Measurements from ENCODE around the gene SIRT2. TPM values are rescaled to one million over a fixed set of nuclear protein-coding genes. Genes with fewer than 3 reads are reported as not detected.
"Not testable (repeated sequence)": the region's sequence is repeated elsewhere in the genome, so short reads cannot be mapped to it uniquely, and the experiment has no call there.

The SIRT2 gene
- total RNA-seq, 2 experiments from 2014 or later = 45.2 to 47.1 TPM

DNA sequence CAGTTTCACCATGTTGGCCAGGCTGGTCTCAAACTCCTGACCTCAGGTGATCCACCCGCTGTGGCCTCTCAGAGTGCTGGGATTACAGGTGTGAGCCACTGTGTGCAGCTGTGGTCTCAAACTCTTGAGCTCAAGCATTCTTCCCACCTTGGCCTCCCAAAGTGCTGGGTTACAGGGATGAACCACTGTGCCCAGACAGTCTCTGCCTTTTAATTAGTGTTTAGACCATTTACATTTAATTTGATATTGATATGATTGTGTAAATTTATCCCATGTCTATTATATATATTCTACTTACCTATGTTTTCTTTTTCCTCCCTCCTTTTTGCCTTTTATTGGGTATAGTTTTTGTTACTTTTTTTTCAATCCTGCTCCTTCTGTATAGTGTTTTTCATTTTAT is 2.3 kb upstream of the SIRT2 start:
- H3K27me3 Mint-ChIP-seq = no peaks in the 10 kb centered on the region
- H3K9me3 Mint-ChIP-seq = no peaks in the 10 kb centered on the region
- peak overlapping the region; percentile 19 for H3K27ac Mint-ChIP-seq
- ChIA-PET POLR2A (no interaction called here), CTCF (interaction anchor here (2.3 kb wide), 1 partner anchor 28 kb away, joined by 16 read pairs; the partner anchor contains the start of genes MRPS12 and SARS2)
- no peak overlapping the region for H3K4me3 Mint-ChIP-seq
- H3K36me3 Mint-ChIP-seq (ENCODE audit: low read depth) = peaks cover 20% of the 10 kb centered on the region
- H3K4me1 Mint-ChIP-seq = peaks cover 41% of the 10 kb centered on the region
- no peak for DNase-seq

DNA sequence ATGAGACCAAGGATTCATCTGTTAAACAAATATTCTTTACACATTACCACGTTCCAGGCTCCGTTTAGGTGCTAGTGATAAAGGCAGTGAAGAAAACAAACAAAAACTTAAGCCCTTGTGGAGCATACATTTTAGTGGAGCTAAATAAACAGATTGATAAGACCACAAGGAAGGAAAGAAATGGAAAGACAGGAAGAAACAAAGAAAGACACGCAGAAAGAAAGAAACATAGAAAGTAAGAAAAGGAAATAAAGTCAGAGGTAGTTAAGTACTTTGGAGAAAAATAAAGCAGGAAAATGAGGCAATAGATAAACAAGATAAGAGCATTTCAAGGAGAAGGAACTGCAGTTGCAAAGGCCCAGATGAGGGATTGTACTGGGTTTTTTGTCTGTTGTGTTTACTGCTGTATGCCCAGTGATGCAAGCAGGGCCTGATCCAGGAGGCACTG is 1.3 kb upstream of the SIRT2 start:
- Mint-ChIP-seq H3K36me3 (ENCODE audit: low read depth) (peaks cover 19% of the 10 kb centered on the region), H3K9me3 (no peaks in the 10 kb centered on the region), H3K4me1 (peaks cover 41% of the 10 kb centered on the region), H3K4me3 (peak overlapping the region; percentile 92), H3K27ac (peak overlapping the region; percentile 96), H3K27me3 (no peaks in the 10 kb centered on the region)
- ChIA-PET CTCF (interaction anchor here (0.6 to 2.3 kb wide), 3 partner anchors 14 to 243 kb away, joined by 3 to 16 read pairs (median 4); partner anchors contain the start of genes MRPS12 and SARS2), POLR2A (no interaction called here)
- DNase-seq = no peak

DNA sequence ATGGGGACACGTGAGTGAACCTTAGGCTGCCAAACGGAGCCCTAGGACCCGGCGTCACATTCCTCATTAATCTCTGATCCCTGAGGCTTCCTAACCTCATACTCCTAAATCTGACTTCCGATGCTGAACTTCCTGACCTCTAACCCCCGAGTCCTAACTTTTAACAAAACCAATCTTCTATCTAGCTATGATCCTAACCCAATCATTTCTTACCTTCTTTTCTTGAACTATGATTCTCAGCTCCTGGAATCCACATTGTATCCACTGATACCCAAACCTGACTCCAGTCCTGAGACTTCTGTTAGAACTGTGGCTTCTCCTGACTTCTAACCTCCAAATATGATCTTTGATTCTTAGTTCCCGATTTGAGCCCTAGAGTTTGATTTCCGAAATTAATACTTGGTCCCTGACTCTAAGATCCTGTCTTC is 798 bp upstream of the SIRT2 start:
- Mint-ChIP-seq H3K27me3 (no peaks in the 10 kb centered on the region), H3K4me1 (peaks cover 41% of the 10 kb centered on the region), H3K9me3 (no peaks in the 10 kb centered on the region), H3K27ac (peak overlapping the region; percentile 96), H3K4me3 (peak overlapping the region; percentile 92), H3K36me3 (ENCODE audit: low read depth) (peaks cover 17% of the 10 kb centered on the region)
- no peak for DNase-seq
- ChIA-PET POLR2A (interaction anchor here (0.5 kb wide), 1 partner anchor 108 kb away, joined by 3 read pairs; no protein-coding TSS in a partner anchor), CTCF (interaction anchor here (0.6 to 2.3 kb wide), 5 partner anchors 13 to 58 kb away, joined by 3 to 16 read pairs (median 3); partner anchors contain the start of genes MRPS12 and SARS2)

DNA sequence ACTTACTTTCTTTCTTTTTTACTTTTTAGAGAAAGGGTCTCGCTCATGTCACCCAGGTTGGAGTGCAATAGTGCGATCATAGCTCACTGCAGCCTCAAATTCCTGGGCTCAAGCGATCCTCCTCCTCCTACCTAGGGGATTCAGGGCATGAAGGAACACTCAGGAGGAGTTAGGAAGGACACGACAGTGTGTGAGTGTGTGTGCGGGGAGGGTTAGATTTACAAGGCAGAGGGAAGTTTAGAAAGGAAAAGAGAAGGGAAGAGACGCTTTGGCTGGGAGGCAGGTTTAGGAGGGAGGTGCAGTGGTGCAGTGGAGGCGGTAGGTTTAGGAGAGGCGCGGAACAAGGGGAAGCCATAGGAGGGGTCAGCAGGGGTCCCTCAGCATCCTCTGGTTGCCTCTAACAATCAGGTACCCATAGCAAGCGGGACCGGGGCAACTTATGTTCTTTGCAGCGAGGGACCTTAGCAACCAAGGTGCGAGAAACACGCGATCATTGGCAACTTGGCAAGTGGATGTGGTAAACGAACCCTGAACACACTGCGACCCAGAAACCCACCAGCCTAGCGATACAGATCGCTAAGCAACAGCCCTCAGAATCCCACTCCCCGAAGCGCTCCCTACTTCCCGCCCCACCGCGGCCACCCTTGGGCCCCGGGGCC is 501 bp downstream of the SIRT2 start:
- Mint-ChIP-seq H3K27ac (peak overlapping the region; percentile 96), H3K27me3 (no peaks in the 10 kb centered on the region), H3K4me3 (peak overlapping the region; percentile 92), H3K4me1 (peaks cover 35% of the 10 kb centered on the region), H3K9me3 (no peaks in the 10 kb centered on the region), H3K36me3 (ENCODE audit: low read depth) (peaks cover 9% of the 10 kb centered on the region)
- no peak for DNase-seq
- POLR2A ChIA-PET = no interaction called here
- CTCF ChIA-PET = no interaction called here

DNA sequence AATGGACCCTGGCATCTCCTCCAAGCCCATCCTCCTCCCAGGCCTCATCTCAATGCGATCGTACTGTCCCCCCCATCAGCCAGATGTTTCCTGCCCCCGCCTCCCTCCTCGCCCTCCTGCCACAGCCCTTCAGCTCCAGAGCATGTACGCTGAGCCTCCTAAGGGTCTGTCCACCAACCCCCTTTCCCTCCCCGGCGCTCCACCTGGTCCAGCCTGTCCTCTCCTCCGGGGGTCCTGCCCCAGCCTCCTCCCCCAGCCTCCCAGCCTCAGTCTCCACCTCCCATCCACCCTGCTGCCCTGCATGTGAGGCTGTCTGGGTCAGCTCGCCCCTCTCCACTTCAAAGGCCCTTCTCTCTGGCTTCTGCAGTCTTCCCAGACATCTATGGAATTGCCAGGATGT is 4.5 kb downstream of the SIRT2 start:
- Mint-ChIP-seq H3K9me3 (no peaks in the 10 kb centered on the region), H3K4me3 (no peak overlapping the region), H3K27ac (no peak overlapping the region), H3K4me1 (peaks cover 19% of the 10 kb centered on the region), H3K27me3 (no peaks in the 10 kb centered on the region), H3K36me3 (ENCODE audit: low read depth) (peaks cover 2% of the 10 kb centered on the region)
- ChIA-PET POLR2A (no interaction called here), CTCF (interaction anchor here (1.5 kb wide), 1 partner anchor 16 kb away, joined by 3 read pairs; no protein-coding TSS in a partner anchor)
- DNase-seq = no peak

DNA sequence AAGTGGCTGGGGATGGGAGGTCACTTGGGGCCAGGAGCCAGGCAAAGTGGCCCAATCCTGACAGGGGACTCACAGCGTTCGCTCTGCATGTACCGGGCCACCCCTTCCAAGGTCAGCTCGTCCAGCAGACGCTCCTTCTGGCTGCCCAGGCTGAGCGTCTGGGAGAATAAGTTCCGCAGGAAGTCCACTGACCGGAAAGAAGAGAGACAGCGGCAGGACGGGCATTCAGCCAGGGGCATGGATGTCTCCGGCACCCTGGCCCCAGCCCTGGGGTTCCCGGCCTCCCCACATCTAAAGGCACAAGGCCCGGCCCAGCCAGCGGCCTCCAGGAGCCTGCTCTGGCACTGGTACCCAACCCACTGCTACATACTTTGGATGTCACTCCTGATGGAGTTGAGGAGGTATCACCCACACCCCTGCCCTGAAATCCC is 6.1 kb downstream of the SIRT2 start:
- H3K27ac Mint-ChIP-seq = peak overlapping the region; percentile 5
- no peaks in the 10 kb centered on the region for H3K9me3 Mint-ChIP-seq
- H3K27me3 Mint-ChIP-seq = no peaks in the 10 kb centered on the region
- no peak for DNase-seq
- H3K36me3 Mint-ChIP-seq (ENCODE audit: low read depth) = peaks cover 5% of the 10 kb centered on the region
- peaks cover 10% of the 10 kb centered on the region for H3K4me1 Mint-ChIP-seq
- ChIA-PET POLR2A (no interaction called here), CTCF (interaction anchor here (0.8 to 1.1 kb wide), 3 partner anchors 12 to 37 kb away, joined by 3 to 5 read pairs (median 3); partner anchors contain the start of genes MRPS12 and SARS2)
- H3K4me3 Mint-ChIP-seq = no peak overlapping the region

DNA sequence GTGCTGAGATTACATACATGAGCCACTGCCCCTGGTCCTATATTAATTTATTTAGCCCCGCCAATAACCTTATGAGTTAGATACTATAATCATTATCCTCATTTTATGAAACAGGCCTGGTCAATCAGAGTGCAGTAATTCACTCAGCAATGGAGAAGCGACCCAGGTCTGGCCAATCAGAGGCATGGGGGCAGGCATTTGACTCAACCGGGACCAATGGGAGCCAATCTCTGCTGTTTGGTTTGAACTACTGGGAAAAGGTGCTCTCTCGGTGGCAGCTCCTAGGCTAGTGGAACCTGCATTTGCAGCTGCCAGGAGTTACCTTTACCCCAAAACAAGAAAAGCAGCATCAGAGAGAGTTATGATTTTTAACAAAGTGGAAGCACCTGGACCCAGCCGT is 6.6 kb downstream of the SIRT2 start:
- no peaks in the 10 kb centered on the region for H3K27me3 Mint-ChIP-seq
- no peak overlapping the region for H3K4me3 Mint-ChIP-seq
- H3K4me1 Mint-ChIP-seq = peaks cover 5% of the 10 kb centered on the region
- POLR2A ChIA-PET = no interaction called here
- no peak overlapping the region for H3K27ac Mint-ChIP-seq
- H3K36me3 Mint-ChIP-seq (ENCODE audit: low read depth) = peaks cover 6% of the 10 kb centered on the region
- DNase-seq = no peak
- no peaks in the 10 kb centered on the region for H3K9me3 Mint-ChIP-seq
- CTCF ChIA-PET = interaction anchor here (1.1 kb wide), 2 partner anchors 11 to 37 kb away, joined by 3 read pairs; partner anchors contain the start of genes MRPS12 and SARS2

DNA sequence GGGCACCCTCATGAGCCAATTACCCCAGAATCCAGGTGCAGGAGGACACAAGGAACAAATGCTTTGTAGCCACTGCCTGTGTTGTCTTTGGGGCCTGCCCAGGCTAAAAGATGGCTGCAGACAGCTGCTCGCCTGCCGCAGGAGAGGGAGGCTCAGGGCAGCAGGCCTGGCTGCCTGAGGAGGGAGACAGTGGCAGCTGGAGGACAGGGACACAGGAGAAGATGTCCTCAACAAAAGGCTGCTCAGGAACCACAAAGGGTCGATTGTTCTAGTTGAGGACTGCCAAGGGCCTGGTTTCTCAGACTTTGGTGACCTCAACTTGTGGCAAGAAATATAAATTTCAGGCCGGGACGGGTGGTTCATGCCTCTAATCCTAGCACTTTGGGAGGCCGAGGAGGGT is 7.6 kb downstream of the SIRT2 start:
- POLR2A ChIA-PET = no interaction called here
- no peak for DNase-seq
- Mint-ChIP-seq H3K27ac (no peak overlapping the region), H3K9me3 (no peaks in the 10 kb centered on the region), H3K4me3 (no peak overlapping the region), H3K27me3 (no peaks in the 10 kb centered on the region), H3K4me1 (peaks cover 1% of the 10 kb centered on the region), H3K36me3 (ENCODE audit: low read depth) (peaks cover 6% of the 10 kb centered on the region)
- CTCF ChIA-PET = interaction anchor here (0.6 to 0.8 kb wide), 2 partner anchors 16 to 22 kb away, joined by 4 to 5 read pairs; no protein-coding TSS in a partner anchor

DNA sequence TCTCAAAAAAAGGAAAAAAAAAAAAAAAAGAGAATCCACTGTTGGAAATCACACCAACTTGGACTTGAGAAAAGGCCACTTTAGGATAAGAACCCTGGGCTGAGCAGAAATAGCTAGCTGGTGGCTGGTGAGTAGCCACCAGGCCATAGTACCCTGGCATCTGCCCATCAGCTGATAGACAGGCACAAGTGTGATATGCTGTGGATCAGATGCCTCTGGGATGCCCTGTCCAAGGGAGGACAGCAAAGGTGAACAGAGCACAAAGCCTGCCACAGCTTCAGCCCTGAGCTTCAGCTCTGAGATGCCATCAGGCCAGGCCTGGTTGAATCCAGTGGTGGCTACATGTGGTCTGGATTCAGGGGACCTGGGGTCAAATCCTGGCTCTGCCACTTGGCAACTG is 8.7 kb downstream of the SIRT2 start:
- H3K36me3 Mint-ChIP-seq (ENCODE audit: low read depth) = peaks cover 6% of the 10 kb centered on the region
- DNase-seq = no peak
- H3K9me3 Mint-ChIP-seq = no peaks in the 10 kb centered on the region
- ChIA-PET POLR2A (no interaction called here), CTCF (interaction anchor here (0.6 to 1.6 kb wide), 2 partner anchors 11 to 12 kb away, joined by 3 to 7 read pairs; partner anchors contain the start of gene RINL)
- H3K27ac Mint-ChIP-seq = no peak overlapping the region
- no peak overlapping the region for H3K4me3 Mint-ChIP-seq
- H3K27me3 Mint-ChIP-seq = no peaks in the 10 kb centered on the region
- peaks cover 1% of the 10 kb centered on the region for H3K4me1 Mint-ChIP-seq

DNA sequence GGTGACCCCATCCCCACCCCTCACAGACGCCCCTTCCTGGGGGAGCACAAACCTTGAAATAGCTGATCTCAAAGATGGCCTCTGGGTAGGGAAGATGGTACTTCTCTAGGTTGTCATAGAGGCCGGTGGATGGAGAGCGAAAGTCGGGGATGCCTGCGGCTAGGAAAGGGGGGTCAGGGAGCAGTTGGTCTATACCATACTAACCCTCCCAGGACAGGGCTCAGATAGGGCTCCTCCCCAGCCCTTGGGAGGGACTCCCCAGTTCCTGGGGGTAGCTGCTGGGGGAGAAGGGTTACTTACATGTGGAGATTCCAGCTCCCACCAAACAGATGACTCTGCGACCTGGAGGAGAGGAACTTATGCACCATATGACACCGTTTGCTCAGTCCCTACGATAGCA is 9.6 kb downstream of the SIRT2 start:
- H3K27me3 Mint-ChIP-seq = no peaks in the 10 kb centered on the region
- ChIA-PET POLR2A (interaction anchor here (0.6 kb wide), 1 partner anchor 14 kb away, joined by 3 read pairs; no protein-coding TSS in a partner anchor), CTCF (interaction anchor here (1.6 kb wide), 1 partner anchor 11 kb away, joined by 7 read pairs; the partner anchor contains the start of gene RINL)
- peaks cover 1% of the 10 kb centered on the region for H3K4me1 Mint-ChIP-seq
- H3K4me3 Mint-ChIP-seq = no peak overlapping the region
- peaks cover 6% of the 10 kb centered on the region for H3K36me3 Mint-ChIP-seq (ENCODE audit: low read depth)
- no peak overlapping the region for H3K27ac Mint-ChIP-seq
- H3K9me3 Mint-ChIP-seq = no peaks in the 10 kb centered on the region
- no peak for DNase-seq

DNA sequence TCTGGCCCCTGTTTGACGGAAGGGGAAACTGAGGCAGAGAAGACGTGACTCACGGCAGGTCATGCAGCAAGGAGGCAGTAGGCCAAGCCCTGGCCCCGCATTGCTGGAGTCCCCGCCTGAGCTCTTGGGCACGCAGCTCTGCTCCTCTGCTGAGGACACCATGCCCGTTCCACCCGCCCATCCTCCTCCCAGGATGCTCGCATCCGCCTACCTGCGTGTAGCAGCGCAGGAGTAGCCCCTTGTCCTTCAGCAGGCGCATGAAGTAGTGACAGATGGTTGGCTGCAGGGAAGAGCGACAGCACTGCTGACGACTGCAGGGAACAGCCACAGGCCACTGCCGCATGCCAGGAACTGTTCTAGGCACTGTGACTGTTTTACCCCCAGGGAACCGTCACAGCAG is 10.5 kb downstream of the SIRT2 start:
- Mint-ChIP-seq H3K27ac (no peak overlapping the region), H3K36me3 (ENCODE audit: low read depth) (peaks cover 6% of the 10 kb centered on the region), H3K4me3 (no peak overlapping the region), H3K9me3 (no peaks in the 10 kb centered on the region), H3K4me1 (peaks cover 1% of the 10 kb centered on the region), H3K27me3 (no peaks in the 10 kb centered on the region)
- CTCF ChIA-PET = interaction anchor here (1.4 to 1.6 kb wide), 2 partner anchors 26 to 40 kb away, joined by 3 to 4 read pairs; no protein-coding TSS in a partner anchor
- DNase-seq = no peak
- POLR2A ChIA-PET = no interaction called here

DNA sequence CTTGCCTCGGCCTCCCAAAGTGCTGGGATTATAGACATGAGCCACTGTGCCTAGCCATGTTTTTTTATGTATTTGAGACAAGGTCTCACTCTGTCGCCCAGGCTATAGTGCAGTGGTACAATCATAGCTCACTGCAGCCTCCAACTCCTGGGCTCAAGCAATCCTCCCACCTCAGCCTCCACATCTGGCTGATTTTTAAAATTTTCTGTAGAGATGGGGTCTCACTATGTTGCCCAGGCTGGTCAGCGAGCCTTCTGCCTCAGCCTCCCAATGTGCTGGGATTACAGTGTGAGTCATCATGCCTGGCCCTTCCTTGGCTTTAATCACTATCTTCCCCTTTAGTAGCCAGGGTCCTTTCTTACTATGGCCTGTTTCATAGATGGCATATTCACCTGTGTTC is 14.7 kb downstream of the SIRT2 start:
- POLR2A ChIA-PET, H3K4me1 Mint-ChIP-seq, DNase-seq, H3K27ac Mint-ChIP-seq, H3K4me3 Mint-ChIP-seq, H3K9me3 Mint-ChIP-seq, H3K27me3 Mint-ChIP-seq: not testable (repeated sequence)
- peaks cover 13% of the 10 kb centered on the region for H3K36me3 Mint-ChIP-seq (ENCODE audit: low read depth)
- CTCF ChIA-PET = interaction anchor here (0.9 kb wide), 1 partner anchor 115 kb away, joined by 3 read pairs; no protein-coding TSS in a partner anchor

DNA sequence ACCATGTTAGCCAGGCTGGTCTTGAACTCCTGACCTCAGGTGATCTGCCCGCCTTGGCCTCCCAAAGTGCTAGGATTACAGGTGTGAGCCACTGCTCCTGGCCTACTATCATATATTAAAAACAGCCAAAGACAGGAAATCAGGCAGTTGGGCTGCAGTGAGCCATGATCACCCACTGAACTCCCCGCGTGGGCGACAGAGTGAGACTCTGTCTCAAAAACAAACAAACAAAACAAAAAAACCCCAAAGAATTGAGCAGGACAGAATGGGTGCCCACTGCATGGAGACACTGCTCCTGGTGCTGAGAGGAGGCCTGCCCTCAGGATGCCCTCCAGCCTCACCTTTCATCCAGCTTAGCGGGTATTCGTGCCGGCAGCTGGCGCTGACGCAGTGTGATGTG is 16.1 kb downstream of the SIRT2 start:
- no peak for DNase-seq
- H3K27ac Mint-ChIP-seq = no peak overlapping the region
- H3K4me3 Mint-ChIP-seq = no peak overlapping the region
- H3K36me3 Mint-ChIP-seq (ENCODE audit: low read depth) = peaks cover 10% of the 10 kb centered on the region
- no peaks in the 10 kb centered on the region for H3K27me3 Mint-ChIP-seq
- H3K9me3 Mint-ChIP-seq = no peaks in the 10 kb centered on the region
- CTCF ChIA-PET = interaction anchor here (0.7 to 0.8 kb wide), 2 partner anchors 16 to 18 kb away, joined by 3 read pairs; partner anchors contain the start of genes NFKBIB and SIRT2
- POLR2A ChIA-PET = no interaction called here
- H3K4me1 Mint-ChIP-seq = peaks cover 16% of the 10 kb centered on the region
